ENCODE data around the gene TSPEAR. TPM values are rescaled to one million over a fixed set of nuclear protein-coding genes. Genes with fewer than 3 reads are reported as not detected.

TSPEAR gene
- total and polyA plus RNA-seq, 2 donors (not counting 1 experiment from before 2014, with no cell fraction given), result not detected

DNA sequence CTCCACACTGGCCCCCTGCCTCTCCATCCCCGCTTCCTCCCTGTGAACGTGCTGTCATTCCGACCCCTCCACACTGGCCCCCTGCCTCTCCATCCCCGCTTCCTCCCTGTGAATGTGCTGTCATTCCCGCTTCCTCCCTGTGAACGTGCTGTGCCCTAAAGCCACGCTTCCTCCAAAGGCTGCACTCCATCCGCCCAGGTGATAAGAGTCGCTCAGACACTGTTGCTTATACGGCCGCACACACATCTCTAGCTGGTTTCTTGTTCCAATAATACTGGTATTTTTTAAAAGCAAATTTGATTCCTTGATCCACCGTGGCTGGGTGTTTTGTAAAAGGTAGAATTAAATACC, 39.3 kb upstream of the TSPEAR start:
- no peaks in the 10 kb centered on the region for H4K20me1 ChIP-seq (ENCODE audit: control insufficient read depth, extremely low read depth, insufficient read depth, low read length)
- H3K4me3 ChIP-seq (replicated peaks in 1 of 4; ENCODE audit: control extremely low read depth in 1 of 4, insufficient read depth in 1 of 4, low read depth in 3 of 4, low read length in 4 of 4), result no peak overlapping the region
- no peaks in the 10 kb centered on the region for H3K4me1 ChIP-seq (ENCODE audit: control insufficient read depth, extremely low read depth, insufficient read depth, low read length)
- H2AFZ ChIP-seq (ENCODE audit: low read length), result no peak overlapping the region
- DNase-seq (ENCODE audit: low read depth in 2 of 2), result no peak
- H3K4me2 ChIP-seq (ENCODE audit: extremely low read depth, insufficient read depth, low read length), result no peak overlapping the region
- H3K9ac ChIP-seq (ENCODE audit: insufficient read depth, low read length), result no peak overlapping the region
- no peaks in the 10 kb centered on the region for H3K79me2 ChIP-seq (ENCODE audit: control insufficient read depth, insufficient read depth, low read length)
- H3K27ac ChIP-seq (ENCODE audit: insufficient read depth, low read length), result no peak overlapping the region
- peaks cover 2% of the 10 kb centered on the region for H3K27me3 ChIP-seq (ENCODE audit: control insufficient read depth, insufficient read depth, low read length)
- no peaks in the 10 kb centered on the region for H3K36me3 ChIP-seq (ENCODE audit: control insufficient read depth, insufficient read depth, low read length)
- TF ChIP-seq, protein P1, sequence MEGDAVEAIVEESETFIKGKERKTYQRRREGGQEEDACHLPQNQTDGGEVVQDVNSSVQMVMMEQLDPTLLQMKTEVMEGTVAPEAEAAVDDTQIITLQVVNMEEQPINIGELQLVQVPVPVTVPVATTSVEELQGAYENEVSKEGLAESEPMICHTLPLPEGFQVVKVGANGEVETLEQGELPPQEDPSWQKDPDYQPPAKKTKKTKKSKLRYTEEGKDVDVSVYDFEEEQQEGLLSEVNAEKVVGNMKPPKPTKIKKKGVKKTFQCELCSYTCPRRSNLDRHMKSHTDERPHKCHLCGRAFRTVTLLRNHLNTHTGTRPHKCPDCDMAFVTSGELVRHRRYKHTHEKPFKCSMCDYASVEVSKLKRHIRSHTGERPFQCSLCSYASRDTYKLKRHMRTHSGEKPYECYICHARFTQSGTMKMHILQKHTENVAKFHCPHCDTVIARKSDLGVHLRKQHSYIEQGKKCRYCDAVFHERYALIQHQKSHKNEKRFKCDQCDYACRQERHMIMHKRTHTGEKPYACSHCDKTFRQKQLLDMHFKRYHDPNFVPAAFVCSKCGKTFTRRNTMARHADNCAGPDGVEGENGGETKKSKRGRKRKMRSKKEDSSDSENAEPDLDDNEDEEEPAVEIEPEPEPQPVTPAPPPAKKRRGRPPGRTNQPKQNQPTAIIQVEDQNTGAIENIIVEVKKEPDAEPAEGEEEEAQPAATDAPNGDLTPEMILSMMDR (conservative IDR thresholded peaks at IDR 0.05 in 1 of 2, IDR thresholded peaks at IDR 0.05 in 1 of 2; ENCODE audit: low read depth in 1 of 2, low read length in 2 of 2), result no peak
- no peak for TF ChIP-seq EZH2 (IDR thresholded peaks at IDR 0.05; ENCODE audit: low read length, missing control alignments)
- H3K9me3 ChIP-seq (ENCODE audit: control insufficient read depth, insufficient read depth, low read depth, low read length), result no peaks in the 10 kb centered on the region

DNA sequence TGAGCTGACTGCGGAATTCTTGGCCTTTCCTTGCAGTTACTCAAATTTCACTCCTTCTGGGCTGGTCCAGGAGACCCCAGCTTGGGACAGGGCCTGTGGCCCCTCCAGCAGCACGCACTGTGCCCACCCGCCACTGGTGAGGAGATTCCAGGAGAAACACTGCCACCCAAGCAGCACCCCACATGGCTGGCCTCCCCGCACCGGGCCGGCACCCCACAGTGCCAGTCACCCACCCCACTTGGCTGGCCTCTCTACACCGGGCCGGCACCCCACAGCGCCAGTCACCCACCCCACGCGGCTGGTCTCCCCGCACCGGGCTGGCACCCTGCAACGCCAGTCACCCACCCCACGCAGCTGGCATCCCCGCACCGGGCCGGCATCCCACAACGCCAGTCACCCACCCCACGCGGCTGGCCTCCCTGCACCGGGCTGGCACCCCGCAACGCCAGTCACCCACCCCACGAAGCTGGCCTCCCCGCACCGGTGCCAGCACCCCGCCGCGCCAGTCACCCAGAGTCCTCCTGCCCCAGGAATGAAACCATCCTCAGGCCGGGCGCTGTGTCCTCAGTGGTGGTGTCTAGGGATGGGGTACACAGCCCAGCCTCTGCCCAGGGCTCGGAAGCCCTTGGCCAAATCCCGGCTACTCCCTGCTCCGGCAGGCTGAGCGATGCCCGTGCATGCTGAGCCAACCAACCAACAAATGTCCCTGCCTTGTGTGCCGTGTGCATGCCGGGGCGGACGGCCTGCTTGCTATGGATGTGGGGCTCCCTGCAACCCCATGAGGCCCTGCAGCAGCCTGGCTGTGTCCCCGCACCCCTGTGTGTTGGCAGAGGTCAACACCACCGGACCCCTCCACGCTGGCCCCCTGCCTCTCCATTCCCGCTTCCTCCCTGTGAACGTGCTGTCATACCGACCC, 38.6 kb upstream of the TSPEAR start:
- Histone ChIP-seq H3K4me2 (ENCODE audit: extremely low read depth, insufficient read depth, low read length) (no peak overlapping the region), H3K4me1 (ENCODE audit: control insufficient read depth, extremely low read depth, insufficient read depth, low read length) (no peaks in the 10 kb centered on the region), H3K27ac (ENCODE audit: insufficient read depth, low read length) (no peak overlapping the region), H3K4me3 (replicated peaks in 1 of 4; ENCODE audit: control extremely low read depth in 1 of 4, insufficient read depth in 1 of 4, low read depth in 3 of 4, low read length in 4 of 4) (no peak overlapping the region), H2AFZ (ENCODE audit: low read length) (no peak overlapping the region), H3K27me3 (ENCODE audit: control insufficient read depth, insufficient read depth, low read length) (peaks cover 2% of the 10 kb centered on the region), H3K9ac (ENCODE audit: insufficient read depth, low read length) (no peak overlapping the region), H3K9me3 (ENCODE audit: control insufficient read depth, insufficient read depth, low read depth, low read length) (no peaks in the 10 kb centered on the region), H4K20me1 (ENCODE audit: control insufficient read depth, extremely low read depth, insufficient read depth, low read length) (no peaks in the 10 kb centered on the region), H3K36me3 (ENCODE audit: control insufficient read depth, insufficient read depth, low read length) (no peaks in the 10 kb centered on the region), H3K79me2 (ENCODE audit: control insufficient read depth, insufficient read depth, low read length) (no peaks in the 10 kb centered on the region)
- no peak for TF ChIP-seq EZH2 (IDR thresholded peaks at IDR 0.05; ENCODE audit: low read length, missing control alignments)
- TF ChIP-seq, protein P1 (conservative IDR thresholded peaks at IDR 0.05 in 1 of 2, IDR thresholded peaks at IDR 0.05 in 1 of 2; ENCODE audit: low read depth in 1 of 2, low read length in 2 of 2), result no peak
- no peak for DNase-seq (ENCODE audit: low read depth in 2 of 2)

DNA sequence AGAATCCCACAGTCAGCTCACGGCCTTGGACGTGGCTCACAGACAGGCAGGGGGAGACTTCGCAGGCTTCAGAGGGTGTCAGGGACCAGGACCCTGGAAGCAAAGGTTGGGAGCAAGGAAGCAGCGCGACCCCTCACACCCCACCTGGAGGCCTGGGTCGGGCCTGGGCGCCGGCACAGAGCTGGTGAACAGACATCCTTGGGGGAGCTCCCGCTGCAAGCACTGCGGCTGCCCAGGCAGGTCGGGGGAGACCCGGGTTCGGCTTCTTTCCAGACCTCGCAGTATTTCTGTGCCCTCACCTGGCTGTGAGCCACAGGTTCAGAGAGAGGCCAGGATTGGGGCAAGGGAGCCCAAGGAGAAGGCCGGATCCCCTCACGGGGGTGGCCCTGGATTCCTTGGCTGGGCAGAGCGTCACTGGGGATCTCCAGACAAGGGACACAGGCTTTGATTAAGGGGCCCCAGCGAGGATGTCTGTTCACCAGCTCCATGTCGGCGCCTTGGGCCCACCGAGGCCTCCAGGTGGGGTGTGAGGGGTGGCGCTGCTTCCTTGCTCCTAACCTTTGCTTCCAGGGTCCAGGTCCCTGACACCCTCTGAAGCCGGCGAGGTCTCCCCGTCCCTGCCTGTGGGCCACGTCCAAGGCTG, 37.9 kb upstream of the TSPEAR start:
- Histone ChIP-seq H3K4me3 (replicated peaks in 1 of 4; ENCODE audit: control extremely low read depth in 1 of 4, insufficient read depth in 1 of 4, low read depth in 3 of 4, low read length in 4 of 4) (no peak overlapping the region), H3K27me3 (ENCODE audit: control insufficient read depth, insufficient read depth, low read length) (peaks cover 2% of the 10 kb centered on the region), H3K27ac (ENCODE audit: insufficient read depth, low read length) (no peak overlapping the region), H3K36me3 (ENCODE audit: control insufficient read depth, insufficient read depth, low read length) (no peaks in the 10 kb centered on the region), H3K4me1 (ENCODE audit: control insufficient read depth, extremely low read depth, insufficient read depth, low read length) (no peaks in the 10 kb centered on the region), H3K9ac (ENCODE audit: insufficient read depth, low read length) (no peak overlapping the region), H3K4me2 (ENCODE audit: extremely low read depth, insufficient read depth, low read length) (no peak overlapping the region), H3K9me3 (ENCODE audit: control insufficient read depth, insufficient read depth, low read depth, low read length) (no peaks in the 10 kb centered on the region), H4K20me1 (ENCODE audit: control insufficient read depth, extremely low read depth, insufficient read depth, low read length) (no peaks in the 10 kb centered on the region), H3K79me2 (ENCODE audit: control insufficient read depth, insufficient read depth, low read length) (no peaks in the 10 kb centered on the region), H2AFZ (ENCODE audit: low read length) (no peak overlapping the region)
- TF ChIP-seq, protein P1 (conservative IDR thresholded peaks at IDR 0.05 in 1 of 2, IDR thresholded peaks at IDR 0.05 in 1 of 2; ENCODE audit: low read depth in 1 of 2, low read length in 2 of 2), result no peak
- TF ChIP-seq EZH2 (IDR thresholded peaks at IDR 0.05; ENCODE audit: low read length, missing control alignments), result no peak
- no peak for DNase-seq (ENCODE audit: low read depth in 2 of 2)

All from fibroblast of lung (primary cell).